GM21367 (cell line): ENCODE results near the gene PACSIN2.
"Not testable (repeated sequence)": the region's sequence is repeated elsewhere in the genome, so short reads cannot be mapped to it uniquely, and the experiment has no call there.

Experiments
- ATAC-seq: cut with Tn5 transposase; IDR thresholded peaks from one replicate; pipeline ENCODE4 v1.9.1; 2021; ENCODE audit not compliant: unreplicated experiment

Gene PACSIN2

DNA sequence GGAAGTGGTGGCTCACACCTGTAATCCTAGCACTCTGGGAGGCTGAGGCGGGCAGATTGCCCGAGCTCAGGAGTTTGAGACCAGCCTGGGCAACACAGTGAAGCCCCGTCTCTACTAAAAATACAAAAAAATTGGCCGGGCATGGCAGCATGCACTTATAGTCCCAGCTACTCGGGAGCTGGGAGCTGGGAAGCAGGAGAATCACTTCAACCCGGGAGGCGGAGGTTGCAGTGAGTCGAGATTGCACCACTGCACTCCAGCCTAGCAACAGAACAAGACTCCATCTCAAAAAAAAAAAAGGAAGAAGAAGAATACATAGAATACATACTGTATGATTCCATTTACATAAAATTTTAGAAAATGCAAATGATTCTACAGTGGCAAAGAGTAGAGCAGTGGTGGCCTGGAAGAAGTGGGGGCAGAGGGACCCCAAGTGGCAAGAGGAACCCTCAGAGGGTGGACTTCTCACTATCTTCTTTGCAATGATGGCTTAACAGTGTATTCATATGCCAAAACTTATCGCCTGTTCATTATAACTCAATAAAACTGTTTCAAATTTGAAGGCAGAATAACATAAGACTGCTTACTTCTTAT lies 22.0 kb downstream of the PACSIN2 start:
- no peak for ATAC-seq

DNA sequence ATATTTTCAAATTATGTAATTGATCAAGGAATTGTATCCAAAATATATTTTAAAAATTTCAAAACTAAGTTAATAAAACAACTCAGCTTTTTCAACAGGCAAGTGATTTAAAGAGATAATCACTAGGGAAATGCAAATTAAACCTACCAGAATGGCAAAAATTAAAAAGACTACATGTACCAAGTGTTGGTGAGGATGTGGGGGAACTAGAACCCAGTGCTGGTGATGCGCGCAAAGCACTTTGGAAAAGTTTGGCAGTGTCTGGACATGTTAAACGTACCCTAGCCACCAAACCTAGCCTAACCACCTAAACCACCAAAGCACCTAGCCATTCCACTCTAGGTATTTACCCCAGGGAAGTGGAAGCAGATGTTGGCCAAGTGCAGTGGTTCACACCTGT lies 22.9 kb downstream of the PACSIN2 start:
- ATAC-seq: no peak

DNA sequence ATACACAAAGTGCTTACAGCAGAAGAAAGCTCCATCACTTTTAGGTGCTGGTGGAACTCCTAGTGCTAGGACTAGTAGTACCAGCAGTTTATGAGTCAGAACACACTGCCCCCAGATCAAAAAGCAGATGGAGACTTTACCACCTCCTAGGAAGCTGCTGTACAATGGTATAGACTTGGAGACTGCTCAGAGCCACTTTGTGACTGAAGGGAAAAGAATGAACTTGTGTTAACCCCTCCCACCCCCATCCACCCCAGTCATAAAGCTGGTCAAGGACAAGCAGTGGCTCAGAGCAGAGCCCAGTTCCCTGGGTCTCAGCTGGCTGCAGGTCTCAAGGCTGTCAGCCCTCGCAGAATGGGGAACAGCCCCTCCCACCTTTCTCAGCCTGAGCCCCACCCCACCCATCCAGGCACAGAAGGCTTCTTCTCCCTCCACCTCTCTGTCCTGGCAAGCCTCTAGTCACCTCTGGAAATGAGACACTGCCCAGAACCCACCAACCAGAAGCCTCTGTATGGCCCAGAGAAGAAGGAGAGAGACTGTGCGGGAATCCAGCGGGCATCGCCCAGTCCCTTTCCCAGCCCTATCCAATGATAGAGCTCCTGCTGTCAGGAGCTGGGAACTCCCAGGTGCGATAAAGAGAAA lies 23.8 kb downstream of the PACSIN2 start:
- ATAC-seq: no peak

DNA sequence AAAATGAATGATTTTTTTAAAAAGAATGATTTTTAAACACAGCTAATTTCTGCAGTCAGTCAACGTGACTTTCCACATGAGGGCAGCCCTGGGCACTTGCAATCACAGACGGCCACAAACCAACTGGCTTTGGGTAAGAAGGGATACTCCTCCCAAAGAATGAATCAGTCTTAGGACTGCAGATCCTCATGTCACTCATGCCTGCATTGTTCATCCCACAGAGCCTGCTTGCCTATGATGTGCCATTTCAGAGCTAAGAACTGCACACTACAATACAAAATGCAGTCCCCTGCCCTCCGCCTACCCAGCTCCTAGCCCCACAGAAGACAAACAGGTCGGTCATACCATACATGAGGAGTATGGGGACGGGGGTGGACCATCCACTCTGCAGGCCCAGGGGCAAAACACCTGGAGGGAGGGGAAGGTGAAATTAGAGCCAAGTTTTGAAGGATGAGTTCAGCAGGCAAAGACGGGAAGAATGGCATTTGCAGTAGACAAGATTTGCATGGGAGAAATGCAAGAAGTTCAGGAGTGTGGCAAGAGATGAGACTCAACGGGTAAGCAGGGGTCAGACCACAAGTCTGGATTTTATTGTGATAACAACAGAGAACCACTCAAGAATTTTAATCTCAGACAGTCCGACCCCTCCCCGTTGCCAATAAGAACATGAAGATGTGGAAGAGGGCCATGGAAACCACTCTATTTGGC lies 24.7 kb downstream of the PACSIN2 start:
- ATAC-seq: no peak

DNA sequence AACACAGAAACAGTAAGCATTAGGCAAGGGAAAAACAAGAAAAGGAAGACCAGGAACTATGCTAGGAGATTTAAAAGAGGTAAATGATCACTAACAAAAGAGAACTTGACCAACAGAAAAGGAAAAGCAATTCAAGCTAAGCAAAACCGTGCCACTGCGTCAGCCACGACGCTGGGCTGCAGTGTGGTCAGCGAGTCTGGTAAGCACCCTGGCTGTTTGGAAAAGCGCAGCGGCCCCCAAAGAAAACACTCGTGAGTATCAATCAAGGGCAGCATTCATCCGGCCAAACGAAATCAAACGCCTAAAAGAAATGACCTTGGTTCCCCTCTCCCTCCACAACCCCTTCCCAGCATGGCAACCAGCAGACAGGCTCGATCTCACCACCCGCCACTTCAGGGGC lies 28.8 kb downstream of the PACSIN2 start:
- ATAC-seq: no peak

DNA sequence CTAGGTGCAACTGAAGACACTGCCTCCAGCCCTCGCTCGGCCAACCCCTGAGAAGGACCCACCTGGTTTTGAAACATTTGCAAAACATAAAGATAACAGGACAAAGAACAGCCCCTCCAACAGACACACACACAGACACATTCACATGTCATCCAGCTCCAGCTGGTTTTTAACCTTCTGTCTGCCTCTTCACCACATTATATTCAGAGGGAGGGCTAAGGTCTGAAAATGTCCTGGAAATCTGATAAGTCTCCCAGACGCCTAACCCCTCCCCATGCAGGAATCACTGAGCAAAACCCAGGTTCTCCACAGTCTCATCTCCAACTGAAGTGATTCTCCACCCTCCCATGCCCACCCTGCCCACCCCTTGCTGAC lies 29.4 kb downstream of the PACSIN2 start:
- ATAC-seq: no peak

DNA sequence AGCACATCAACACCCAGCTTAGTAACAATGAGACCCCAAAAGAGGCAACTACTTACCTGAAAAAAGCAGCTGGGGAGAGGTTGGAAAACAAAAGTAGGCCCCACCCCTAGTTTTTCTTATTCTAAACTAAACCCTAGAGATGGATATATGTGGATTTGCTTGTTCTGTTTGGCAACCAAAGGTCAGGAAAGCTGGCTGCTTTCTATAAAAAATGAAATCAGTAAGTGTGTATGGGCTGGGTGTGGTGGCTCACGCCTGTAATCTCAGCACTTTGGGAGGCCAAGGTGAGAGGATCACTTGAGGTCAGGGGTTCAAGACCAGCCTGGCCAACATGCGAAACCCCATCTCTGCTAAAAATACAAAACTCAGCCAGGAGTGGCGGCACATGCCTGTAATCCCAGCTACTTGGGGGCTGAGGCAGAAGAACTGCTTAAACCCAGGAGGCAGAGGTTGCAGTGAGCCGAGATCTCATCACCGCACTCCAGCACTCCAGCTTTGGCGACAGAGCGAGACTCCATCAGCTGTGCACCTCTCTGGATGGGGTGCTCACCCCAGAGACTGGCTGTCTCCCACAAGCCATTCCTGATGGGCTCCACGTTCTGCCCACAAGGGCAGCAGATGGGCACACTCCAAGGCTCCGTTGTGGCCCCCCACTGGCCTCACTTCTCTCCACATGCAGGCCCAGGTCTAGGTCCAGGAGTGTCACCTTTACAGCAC lies 30.0 kb downstream of the PACSIN2 start:
- no peak for ATAC-seq

DNA sequence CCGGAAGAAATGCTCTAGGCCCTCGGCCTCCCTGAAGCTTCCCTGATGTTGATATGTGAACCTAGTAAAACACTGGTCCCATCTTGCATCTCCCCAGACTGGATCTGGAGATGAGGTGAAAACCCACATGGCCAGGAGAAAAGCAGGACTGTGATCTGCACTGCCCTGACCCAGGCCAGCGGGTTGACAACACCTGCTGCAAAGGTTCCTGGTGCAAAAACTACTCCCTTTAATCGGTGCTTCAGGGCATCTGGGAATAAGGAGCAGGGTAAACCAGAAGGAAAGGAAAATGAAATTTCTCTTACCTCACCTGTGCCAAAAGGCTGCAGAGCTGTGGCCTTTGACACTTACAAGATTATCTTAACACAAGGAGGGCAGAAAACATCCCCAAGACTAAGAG lies 30.6 kb downstream of the PACSIN2 start:
- ATAC-seq: no peak

DNA sequence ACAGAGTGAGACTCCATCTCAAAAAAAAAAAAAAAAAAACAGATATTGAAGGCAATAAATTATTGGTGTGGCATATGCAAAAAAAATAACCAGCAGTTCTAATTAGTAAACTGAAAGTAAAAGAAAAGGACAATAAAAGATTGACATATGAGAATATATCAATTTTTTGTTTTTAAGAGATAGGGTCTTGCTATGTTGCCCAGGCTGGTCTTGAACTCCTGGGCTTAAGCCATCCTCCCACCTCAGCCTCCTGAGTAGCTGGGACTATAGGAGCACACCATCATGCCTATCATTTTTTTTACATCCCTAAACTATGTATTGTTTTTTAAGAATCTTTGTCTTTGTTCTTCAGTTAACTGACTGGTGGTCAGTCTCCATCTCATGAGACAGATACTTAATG lies 31.5 kb downstream of the PACSIN2 start:
- ATAC-seq: no peak

DNA sequence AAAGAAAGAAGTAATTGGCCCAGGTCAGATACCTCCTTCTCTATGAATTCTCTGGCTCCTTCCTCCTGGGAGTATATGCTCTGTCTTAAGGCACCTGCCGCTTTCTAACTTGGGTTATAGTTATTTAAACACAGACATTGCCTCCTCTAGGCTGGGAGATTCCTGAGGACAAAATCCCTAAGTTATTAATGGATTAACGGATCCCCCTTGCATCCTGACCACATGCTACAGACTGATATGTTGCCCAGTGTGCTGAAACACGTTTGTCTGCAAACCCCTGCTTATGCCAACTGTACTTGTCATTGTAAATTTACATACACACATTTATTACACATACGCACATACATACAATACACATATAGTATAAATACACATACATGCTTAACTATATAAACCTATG lies 35.3 kb downstream of the PACSIN2 start:
- ATAC-seq: no peak

DNA sequence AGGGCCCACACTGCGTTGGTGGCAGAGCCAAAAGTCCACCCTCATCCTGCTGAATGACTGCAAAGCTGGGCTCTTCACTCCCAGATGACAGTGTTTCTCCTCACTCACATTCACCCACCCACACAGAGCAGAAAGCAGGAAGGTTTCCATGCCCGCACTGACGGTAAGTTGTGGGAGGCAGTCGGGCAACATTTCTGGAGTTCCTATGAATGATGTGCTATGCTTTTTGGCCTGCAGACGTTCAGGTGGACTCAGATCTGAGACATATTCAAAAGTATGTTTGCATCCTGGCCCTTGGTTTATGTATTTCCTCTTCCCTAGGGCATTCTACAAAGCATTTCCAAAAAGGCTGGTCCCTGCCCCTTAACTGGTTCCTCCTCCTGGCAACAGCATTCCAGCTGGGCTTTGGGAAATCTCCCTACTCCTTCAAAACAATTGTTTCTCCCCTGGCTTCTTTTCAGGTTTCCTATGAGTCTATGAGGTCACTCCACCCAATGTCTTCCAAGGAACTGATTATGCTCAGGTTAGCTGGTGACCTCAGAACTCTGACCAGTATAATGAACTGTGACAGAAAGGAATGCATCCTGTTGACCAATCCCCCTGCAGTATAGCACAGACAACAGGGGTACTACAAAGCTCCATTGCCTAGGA lies 36.4 kb downstream of the PACSIN2 start:
- no peak for ATAC-seq

DNA sequence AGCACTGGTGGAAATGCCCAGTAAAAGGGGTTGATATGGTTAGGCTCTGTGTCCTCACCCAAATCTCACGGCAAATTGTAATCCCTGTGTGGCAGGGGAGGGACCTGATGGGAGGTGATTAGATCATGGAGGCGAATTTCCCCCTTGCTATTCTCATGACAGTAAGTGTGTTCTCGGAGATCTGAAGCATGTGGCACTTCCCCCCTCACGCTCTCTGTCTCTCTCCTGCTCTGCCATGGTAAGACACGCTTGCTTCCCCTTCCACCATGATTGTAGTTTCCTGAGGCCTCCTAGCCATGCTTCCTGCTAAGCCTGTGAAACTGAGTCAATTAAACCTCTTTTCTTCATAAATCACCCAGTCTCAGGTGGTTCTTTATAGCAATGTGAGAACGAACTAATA lies 37.4 kb downstream of the PACSIN2 start:
- ATAC-seq: no peak

DNA sequence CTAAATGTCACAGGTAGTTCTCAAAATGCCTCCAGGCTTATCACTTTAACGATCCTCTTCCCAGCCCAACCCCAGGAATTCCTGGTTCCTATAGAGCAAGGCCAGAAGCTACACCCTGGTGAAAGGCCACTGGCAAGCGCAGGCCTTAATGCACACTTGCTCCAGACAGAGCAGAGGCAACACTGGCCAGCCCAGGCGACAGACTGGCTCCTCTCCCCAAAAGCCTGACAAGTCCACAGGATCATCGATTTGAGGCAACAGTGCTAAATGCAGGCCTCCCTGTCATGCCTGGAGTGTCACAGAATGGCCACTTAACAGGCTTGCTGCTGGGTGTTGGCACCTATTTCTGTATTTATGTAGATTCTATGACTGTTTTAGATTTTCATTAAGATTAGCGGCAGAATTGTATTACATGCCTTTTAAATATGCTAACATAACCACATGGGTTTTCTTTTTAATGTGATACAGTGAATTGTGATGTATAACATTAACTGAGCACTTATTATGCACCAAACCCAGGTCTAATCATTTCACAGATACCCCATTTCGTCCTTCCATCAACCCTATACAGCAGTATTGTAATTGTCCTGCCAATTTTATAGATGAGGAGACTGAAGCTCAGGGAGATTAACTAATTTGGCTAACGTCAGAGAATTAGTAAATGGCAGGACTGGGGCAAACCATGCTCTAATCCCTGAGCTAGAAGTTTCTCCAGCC lies 38.6 kb downstream of the PACSIN2 start:
- ATAC-seq: no peak

DNA sequence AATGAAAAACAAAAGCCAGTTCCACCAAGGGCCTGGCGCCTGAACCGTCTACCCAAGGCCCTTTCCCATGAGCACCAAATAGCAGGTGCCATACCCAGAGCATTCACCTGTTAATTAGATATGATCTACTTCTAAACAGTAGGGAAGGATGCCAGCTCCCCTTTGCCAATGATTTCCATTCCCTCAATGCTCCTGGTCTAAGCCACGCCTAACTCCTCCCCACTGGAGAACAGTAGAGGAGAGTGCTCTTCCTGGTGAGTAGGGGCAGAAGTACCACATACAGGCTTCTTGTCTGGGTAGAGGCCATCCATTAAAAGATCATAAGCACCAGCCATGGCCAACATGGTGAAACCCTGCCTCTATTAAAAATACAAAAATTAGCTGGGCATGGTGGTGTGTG lies 40.7 kb downstream of the PACSIN2 start:
- ATAC-seq: no peak

DNA sequence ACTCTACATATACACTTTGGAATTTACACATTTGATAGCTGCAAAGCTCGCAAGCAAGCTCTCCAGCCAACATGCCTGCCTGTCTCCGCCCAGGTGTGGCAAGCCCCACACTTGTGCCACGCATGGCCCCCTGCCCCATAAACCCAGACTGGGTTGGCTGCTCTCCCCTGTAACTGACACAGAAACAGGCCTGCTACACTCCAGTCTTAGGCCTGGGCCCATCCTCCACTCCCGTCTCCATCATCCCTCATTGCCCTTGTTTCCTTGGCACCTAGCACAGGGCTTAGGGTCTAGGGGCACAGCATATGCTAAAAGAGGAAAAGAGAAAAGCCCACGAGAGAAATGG lies 41.4 kb downstream of the PACSIN2 start:
- no peak for ATAC-seq

DNA sequence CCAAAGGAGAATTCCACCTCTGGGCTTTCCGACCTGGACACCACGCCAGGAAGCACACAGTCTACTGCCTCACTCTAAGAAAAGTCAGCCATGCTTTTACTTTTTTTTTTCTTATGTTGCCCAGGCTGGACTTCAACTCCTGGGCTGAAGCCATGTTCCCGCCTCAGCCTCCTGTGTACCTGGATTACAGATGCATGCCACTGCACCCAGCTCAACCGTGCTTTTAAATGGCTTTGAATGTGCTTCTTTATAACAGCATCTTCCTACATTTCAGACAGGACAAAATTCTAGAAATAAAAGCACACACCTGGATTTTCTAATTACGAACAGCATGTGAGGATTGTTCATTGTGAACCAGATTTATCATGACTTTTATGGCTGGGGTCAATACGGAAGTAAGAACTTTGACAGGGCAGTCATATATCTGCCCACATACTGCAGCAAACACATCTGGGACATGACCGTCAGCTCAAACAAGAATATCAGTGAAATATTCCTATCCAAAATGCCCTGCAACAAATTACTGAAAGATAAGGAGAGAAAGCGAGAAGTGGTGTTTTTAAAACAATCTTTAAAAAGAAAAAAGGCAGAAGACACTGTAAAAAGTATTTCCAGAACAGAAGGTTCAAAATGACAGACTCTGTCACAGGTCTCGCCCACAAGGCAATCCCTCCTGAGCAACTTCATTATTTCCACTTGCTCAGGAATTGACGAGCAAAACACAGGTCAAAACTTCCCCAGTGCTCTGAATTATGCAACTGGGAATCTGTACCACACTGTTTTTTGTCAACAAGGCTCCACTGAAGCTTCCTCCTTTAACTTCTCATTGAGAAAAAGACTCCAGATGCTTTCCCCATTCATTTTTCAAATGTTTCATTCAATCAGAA lies 42.1 kb downstream of the PACSIN2 start:
- ATAC-seq: no peak

DNA sequence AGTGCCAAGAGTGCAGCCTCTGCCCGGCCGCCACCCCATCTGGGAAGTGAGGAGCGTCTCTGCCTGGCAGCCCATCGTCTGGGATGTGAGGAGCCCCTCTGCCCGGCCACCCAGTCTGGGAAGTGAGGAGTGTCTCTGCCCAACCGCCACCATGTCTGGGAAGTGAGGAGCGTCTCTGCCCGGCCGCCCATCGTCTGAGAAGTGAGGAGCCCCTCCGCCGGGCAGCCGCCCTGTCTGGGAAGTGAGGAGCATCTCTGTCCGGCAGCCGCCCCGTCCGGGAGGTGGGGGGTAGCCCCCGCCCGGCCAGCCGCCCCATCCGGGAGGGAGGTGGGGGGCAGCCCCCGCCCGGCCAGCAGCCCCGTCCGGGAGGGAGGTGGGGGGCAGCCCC lies 43.5 kb downstream of the PACSIN2 start:
- not testable (repeated sequence) for ATAC-seq

DNA sequence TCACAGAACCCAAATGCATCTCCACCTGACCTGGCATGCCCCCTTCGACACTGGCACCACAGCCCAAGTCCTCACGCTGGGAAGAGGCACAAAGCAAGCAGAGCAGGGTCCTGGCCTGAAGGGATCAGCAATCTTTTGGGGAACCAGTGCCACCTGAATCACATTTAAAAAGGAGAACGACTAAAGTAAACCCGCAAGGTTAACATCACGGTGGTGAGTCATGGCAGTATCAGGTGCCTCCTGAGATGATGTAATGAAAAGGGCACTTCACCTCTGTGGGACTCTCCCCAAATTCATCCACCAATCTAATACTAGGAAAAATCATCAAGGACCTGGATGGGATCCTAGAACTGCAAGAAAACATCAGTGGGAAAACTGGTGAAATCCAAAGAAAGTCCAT lies 44.9 kb downstream of the PACSIN2 start:
- ATAC-seq: no peak

DNA sequence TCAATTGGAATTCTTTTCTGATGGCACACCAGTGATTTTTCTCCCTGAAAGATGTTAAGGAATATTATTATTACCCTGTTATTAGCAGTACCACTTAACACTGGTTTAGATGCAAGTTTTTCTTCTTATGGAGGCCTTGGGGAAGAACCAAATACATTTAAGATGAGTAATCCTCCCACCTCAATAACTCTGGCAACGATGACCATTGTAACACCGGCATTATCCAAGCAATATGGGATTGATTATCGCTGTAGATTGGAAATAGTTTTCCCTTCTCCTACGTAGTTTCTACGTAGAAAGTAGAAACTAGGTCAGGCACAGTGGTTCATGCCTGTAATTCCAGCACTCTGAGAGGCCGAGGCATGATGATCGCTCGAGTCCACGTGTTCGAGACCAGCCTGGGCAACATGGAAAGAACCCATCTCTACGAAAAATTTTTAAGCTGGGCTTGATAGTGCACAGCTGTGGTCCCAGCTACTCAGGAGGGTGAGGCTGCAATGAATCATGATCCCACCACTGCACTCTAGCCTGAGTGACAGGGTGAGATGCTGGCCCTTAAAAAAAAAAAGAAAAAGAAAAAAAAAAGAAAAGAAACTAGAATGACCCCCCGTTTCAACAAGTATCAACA lies 45.5 kb downstream of the PACSIN2 start:
- no peak for ATAC-seq

DNA sequence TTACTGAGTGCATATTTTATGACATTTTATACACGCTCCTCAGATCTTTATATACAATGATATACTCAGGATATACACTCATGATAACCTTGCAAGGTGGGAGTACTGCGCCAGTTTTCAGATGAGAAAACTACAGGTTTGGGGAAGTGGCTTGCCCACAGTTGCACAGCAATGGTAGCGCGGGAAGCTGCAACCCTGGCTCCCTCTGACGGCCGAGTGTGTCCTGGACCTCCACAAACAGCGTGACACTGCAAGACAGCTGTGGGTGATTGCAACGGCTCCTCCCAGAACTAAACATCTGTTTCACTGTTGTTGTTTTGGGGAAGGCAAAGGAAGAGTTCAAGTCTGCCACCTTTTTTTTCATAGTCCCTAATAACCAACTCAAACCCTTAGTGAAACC lies 47.0 kb downstream of the PACSIN2 start:
- no peak for ATAC-seq
